Measurements from ENCODE around the gene ANKRD37.

ANKRD37 gene

DNA sequence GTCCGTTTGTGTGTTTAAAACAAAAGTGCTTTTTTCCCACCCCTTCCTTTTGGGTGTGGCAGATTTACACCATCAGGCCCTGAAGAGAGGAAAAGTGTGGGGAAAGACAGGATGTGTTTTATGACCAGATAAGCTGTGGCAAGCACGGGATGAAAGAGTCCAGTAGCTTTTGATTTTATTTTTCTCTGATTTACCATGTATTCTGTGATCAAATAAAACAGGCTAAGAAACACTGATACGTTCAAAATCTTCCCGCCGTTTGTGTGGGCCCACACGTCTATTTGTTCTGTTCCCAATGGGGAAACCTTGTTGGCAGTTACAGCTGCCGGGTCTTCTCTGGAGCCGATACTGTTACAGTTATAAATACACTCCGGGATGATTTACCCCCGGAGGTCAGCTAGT is 11.7 kb upstream of the ANKRD37 start:
- no peak overlapping the region for H3K27ac ChIP-seq
- H3K27me3 ChIP-seq (ENCODE audit: insufficient read depth, low read depth, severe bottlenecking), result no peaks in the 10 kb centered on the region
- H3K36me3 ChIP-seq, result no peaks in the 10 kb centered on the region
- H3K9me3 ChIP-seq (ENCODE audit: severe bottlenecking), result peaks cover 7% of the 10 kb centered on the region
- DNase-seq, result no peak
- TF ChIP-seq, protein P1, sequence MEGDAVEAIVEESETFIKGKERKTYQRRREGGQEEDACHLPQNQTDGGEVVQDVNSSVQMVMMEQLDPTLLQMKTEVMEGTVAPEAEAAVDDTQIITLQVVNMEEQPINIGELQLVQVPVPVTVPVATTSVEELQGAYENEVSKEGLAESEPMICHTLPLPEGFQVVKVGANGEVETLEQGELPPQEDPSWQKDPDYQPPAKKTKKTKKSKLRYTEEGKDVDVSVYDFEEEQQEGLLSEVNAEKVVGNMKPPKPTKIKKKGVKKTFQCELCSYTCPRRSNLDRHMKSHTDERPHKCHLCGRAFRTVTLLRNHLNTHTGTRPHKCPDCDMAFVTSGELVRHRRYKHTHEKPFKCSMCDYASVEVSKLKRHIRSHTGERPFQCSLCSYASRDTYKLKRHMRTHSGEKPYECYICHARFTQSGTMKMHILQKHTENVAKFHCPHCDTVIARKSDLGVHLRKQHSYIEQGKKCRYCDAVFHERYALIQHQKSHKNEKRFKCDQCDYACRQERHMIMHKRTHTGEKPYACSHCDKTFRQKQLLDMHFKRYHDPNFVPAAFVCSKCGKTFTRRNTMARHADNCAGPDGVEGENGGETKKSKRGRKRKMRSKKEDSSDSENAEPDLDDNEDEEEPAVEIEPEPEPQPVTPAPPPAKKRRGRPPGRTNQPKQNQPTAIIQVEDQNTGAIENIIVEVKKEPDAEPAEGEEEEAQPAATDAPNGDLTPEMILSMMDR (IDR thresholded peaks at IDR 0.05; ENCODE audit: low read depth, low read length), result no peak
- no peak overlapping the region for H3K4me3 ChIP-seq (ENCODE audit: low read depth, low read length)

DNA sequence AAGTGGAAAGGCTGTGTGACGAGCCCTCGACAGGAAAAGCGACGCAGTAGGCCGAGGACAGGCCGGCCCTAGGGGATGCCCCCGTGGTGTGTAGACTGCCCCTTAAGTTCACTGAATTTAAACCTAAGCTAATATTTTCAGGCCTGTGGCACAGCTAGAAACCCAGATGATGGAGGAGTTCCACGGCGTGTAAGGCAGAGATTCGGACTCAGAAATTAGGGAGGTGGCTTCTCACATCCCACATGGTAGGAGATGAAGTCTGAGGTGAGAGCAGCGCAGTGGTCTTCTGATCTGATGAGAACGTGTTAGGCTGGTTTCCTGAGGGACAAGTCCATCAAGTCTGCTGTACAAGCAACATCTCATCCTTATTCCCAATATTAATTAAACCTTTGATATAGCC is 8.7 kb upstream of the ANKRD37 start:
- TF ChIP-seq, protein P1 (IDR thresholded peaks at IDR 0.05; ENCODE audit: low read depth, low read length), result no peak
- Histone ChIP-seq H3K27me3 (ENCODE audit: insufficient read depth, low read depth, severe bottlenecking) (no peaks in the 10 kb centered on the region), H3K36me3 (no peaks in the 10 kb centered on the region), H3K27ac (no peak overlapping the region), H3K9me3 (ENCODE audit: severe bottlenecking) (no peaks in the 10 kb centered on the region), H3K4me3 (ENCODE audit: low read depth, low read length) (no peak overlapping the region)
- no peak for DNase-seq

DNA sequence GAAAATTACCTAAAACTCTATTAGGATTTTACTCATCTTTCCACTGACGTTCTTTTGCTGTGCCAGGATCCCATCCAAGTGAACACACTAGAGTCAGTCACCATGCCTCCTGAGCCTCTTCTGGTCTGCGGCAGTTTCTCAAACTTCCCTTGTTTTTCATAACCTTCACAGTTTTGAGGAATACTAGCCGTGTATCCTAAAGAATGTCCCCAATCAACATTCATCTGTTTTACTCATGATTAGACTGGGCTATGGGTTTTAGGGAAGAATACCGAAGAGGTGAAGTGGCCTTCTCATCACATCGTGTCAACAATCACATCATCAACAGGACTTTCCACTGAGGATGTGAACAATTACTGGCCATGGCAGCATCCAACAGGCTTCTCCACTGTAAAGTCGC is 5.7 kb upstream of the ANKRD37 start:
- Histone ChIP-seq H3K9me3 (ENCODE audit: severe bottlenecking) (no peaks in the 10 kb centered on the region), H3K36me3 (no peaks in the 10 kb centered on the region), H3K27ac (no peak overlapping the region), H3K4me3 (ENCODE audit: low read depth, low read length) (no peak overlapping the region), H3K27me3 (ENCODE audit: insufficient read depth, low read depth, severe bottlenecking) (no peaks in the 10 kb centered on the region)
- TF ChIP-seq, protein P1 (IDR thresholded peaks at IDR 0.05; ENCODE audit: low read depth, low read length), result no peak
- no peak for DNase-seq

DNA sequence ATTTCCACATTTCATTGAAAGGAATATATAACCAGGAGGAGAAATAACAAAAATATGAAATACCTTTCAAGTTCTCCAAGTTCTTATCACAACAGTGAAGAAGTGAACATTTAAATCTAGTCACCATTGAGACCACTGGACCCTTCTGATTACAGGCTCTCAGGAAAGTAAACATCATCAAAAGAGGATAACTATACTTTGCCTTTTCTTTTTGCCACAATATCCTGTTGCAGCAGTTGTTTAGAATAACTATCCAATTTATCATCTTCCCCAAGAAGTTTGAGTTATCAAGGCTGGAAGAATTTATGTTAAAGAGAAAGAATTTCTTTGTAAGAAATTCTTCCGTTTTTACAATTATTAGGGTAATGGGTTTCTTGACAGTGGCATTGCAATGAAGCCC is 4.5 kb upstream of the ANKRD37 start:
- Histone ChIP-seq H3K4me3 (ENCODE audit: low read depth, low read length) (no peak overlapping the region), H3K27me3 (ENCODE audit: insufficient read depth, low read depth, severe bottlenecking) (no peaks in the 10 kb centered on the region), H3K36me3 (no peaks in the 10 kb centered on the region), H3K27ac (no peak overlapping the region), H3K9me3 (ENCODE audit: severe bottlenecking) (no peaks in the 10 kb centered on the region)
- TF ChIP-seq, protein P1 (IDR thresholded peaks at IDR 0.05; ENCODE audit: low read depth, low read length), result no peak
- DNase-seq, result no peak

DNA sequence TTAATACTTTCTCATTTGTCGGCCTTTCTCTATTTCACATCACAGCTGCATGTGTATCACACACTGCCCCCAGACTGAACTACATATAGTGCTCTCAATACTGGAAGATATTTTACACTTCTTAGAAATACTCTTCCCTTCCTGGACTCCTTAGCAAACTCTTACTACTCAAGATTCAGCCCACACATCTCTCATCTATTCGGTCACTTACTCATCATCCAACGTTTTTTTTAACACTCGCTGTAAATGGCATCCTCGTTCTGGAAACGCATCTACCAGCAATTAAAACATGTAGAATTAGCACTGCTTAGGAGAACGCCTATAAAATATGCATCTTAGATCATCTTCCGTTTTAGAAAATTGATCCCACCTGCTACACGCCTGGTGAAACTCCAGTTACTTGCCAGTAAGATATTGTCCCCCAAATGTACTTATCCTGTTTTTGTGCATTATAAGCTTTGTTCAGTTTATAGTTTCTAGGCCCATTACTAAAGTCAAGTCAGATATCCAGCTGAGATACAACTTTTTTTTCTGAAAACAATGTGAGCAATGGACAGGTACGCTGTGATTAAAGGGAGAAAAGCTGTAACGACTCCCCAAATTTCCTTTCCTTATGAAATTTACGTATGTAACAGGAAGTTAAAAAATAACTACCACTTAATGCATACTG is 1.9 kb upstream of the ANKRD37 start:
- H3K9me3 ChIP-seq (ENCODE audit: severe bottlenecking), result no peaks in the 10 kb centered on the region
- no peaks in the 10 kb centered on the region for H3K27me3 ChIP-seq (ENCODE audit: insufficient read depth, low read depth, severe bottlenecking)
- H3K4me3 ChIP-seq (ENCODE audit: low read depth, low read length), result peak overlapping the region; percentile 69
- no peak for DNase-seq
- TF ChIP-seq, protein P1 (IDR thresholded peaks at IDR 0.05; ENCODE audit: low read depth, low read length), result no peak
- no peak overlapping the region; the same call in 1 of the 2 replicates for H3K27ac ChIP-seq
- H3K36me3 ChIP-seq, result peaks cover 8% of the 10 kb centered on the region; the same call in 1 of the 2 replicates

Measured in WERI-Rb-1 (cell line).